MCF 10A (cell line): Measurements from ENCODE around the gene CCDC196. TPM values are rescaled to one million over a fixed set of nuclear protein-coding genes. Genes with fewer than 3 reads are reported as not detected.

ENCODE experiments used
- Bru-seq: library from RNA; stranded (reverse); fragments of 400-500 nt; gene quantifications from one replicate; lab custom pipeline; 2021; lab: Mats Ljungman, UMichigan
- BruChase-seq, 2 experiments: library from RNA; stranded (reverse); fragments of 400-500 nt; gene quantifications; one replicate each; lab custom pipeline; 2021; lab: Mats Ljungman, UMichigan
- BruUV-seq: library from RNA; stranded (reverse); fragments of 400-500 nt; replicated peaks from 2 replicates; lab custom pipeline; 2021; lab: Mats Ljungman, UMichigan
- CTCF ChIA-PET: fragments of 300-600 bp; sonication (Branson Sonifier 250); formaldehyde crosslinking; extraction: SDS; loops from one replicate; lab custom pipeline; 2021; ENCODE audit warnings: antibody characterized with exemption, inconsistent platforms; lab: Yijun Ruan, JAX
- POLR2A ChIA-PET: fragments of 300-600, 350-650 bp; sonication (Branson Sonifier 250); formaldehyde crosslinking; extraction: SDS; loops from one replicate; lab custom pipeline; 2020; ENCODE audit warnings: antibody characterized with exemption, inconsistent platforms; lab: Yijun Ruan, JAX
- DNase-seq: peaks from one replicate; pipeline ENCODE4 v3.0.0-alpha.2; 2018; ENCODE audit not compliant: unreplicated experiment
- H3K27ac Mint-ChIP-seq: one replicate; pipeline ENCODE4 v1.8.0; 2022; ENCODE audit warnings: mild to moderate bottlenecking, low read depth, mixed read lengths; ENCODE audit not compliant: unreplicated experiment
- H3K27me3 Mint-ChIP-seq: one replicate; pipeline ENCODE4 v1.8.0; 2022; ENCODE audit warnings: mixed read lengths; ENCODE audit not compliant: insufficient read depth, unreplicated experiment
- H3K36me3 Mint-ChIP-seq: one replicate; pipeline ENCODE4 v1.8.0; 2022; ENCODE audit warnings: mild to moderate bottlenecking, moderate library complexity, mixed read lengths; ENCODE audit not compliant: insufficient read depth, unreplicated experiment
- H3K4me1 Mint-ChIP-seq: one replicate; pipeline ENCODE4 v1.8.0; 2022; ENCODE audit warnings: mixed read lengths; ENCODE audit not compliant: insufficient read depth, unreplicated experiment
- H3K4me3 Mint-ChIP-seq: one replicate; pipeline ENCODE4 v1.8.0; 2022; ENCODE audit warnings: mild to moderate bottlenecking, moderate library complexity, mixed read lengths; ENCODE audit not compliant: unreplicated experiment
- H3K9me3 Mint-ChIP-seq: one replicate; pipeline ENCODE4 v1.8.0; 2022; ENCODE audit warnings: mixed read lengths; ENCODE audit not compliant: unreplicated experiment
- CTCF ChIP-seq: fragments of 200-600 bp; IDR thresholded peaks from one replicate; pipeline ENCODE4 v1.8.0; 2022; ENCODE audit warnings: antibody characterized with exemption, mild to moderate bottlenecking; ENCODE audit not compliant: unreplicated experiment
- intact Hi-C: fragments of 100-400 bp; cut with micrococcal nuclease; formaldehyde crosslinking; loops from 2 replicates; pipeline ENCODE4 v1.14.1; 2022
- long read RNA-seq: library from polyadenylated mRNA; stranded (forward); transcript quantifications from one replicate; pipeline ENCODE4 v2.0.0, GENCODE V29; 2022
- total RNA-seq: library from RNA; stranded (reverse); gene quantifications from 2 replicates; pipeline ENCODE4 v1.2.3, GENCODE V29; 2022

CCDC196 gene
- total RNA-seq, result not detected in 2 replicates
- Bru-seq, nascent RNA, result not detected
- BruChase-seq, experiment 1, labeled RNA remaining after a 6-hour chase, result not detected
- not detected for BruChase-seq, experiment 2, labeled RNA remaining after a 2-hour chase
- long read RNA-seq, partial matches to known transcripts, result 0 of 5 reads
- long read RNA-seq, other reads (novel, unspliced or antisense), result 5 of 5 reads

GRCh38 chr14:66485910-66486421 is at the start of gene CCDC196:
TSS of gene CCDC196 (plus strand) at chr14:66486371. CDS start at chr14:66486503, 132 bp downstream.
- no peaks in the 10 kb centered on the region for H3K9me3 Mint-ChIP-seq
- CTCF ChIA-PET, result interaction anchor here (0.7 kb wide), 2 partner anchors 11 to 51 kb away, joined by 4 read pairs; no protein-coding TSS in a partner anchor
- H3K27ac Mint-ChIP-seq, result no peak within 1 kb of the TSS
- intact Hi-C loops, result no loop called here
- DNase-seq, result no peak
- peaks cover 10% of the 10 kb centered on the region for H3K4me1 Mint-ChIP-seq
- POLR2A ChIA-PET, result interaction anchor here (0.6 kb wide), 1 partner anchor 238 kb away, joined by 3 read pairs; no protein-coding TSS in a partner anchor
- no peaks in the 10 kb centered on the region for H3K27me3 Mint-ChIP-seq
- no TSS peak for BruUV-seq
- no peaks in the 10 kb centered on the region for H3K36me3 Mint-ChIP-seq
- TF ChIP-seq CTCF, result no peak
- H3K4me3 Mint-ChIP-seq, result no peak within 1 kb of the TSS

GRCh38 chr14:66440801-66441200 is 45.4 kb upstream of the CCDC196 start:
- CTCF ChIA-PET, result no interaction called here
- Mint-ChIP-seq H3K27ac (no peak overlapping the region), H3K9me3 (peaks cover 14% of the 10 kb centered on the region)

GRCh38 chr14:66442953-66443571 is 43.1 kb upstream of the CCDC196 start:
- Mint-ChIP-seq H3K9me3 (peaks cover 14% of the 10 kb centered on the region), H3K36me3 (no peaks in the 10 kb centered on the region), H3K4me1 (peaks cover 10% of the 10 kb centered on the region), H3K27me3 (no peaks in the 10 kb centered on the region), H3K27ac (no peak overlapping the region), H3K4me3 (no peak overlapping the region)
- POLR2A ChIA-PET, result interaction anchor here (1.7 kb wide), 1 partner anchor 40 kb away, joined by 3 read pairs; no protein-coding TSS in a partner anchor
- CTCF ChIA-PET, result no interaction called here
- peak; percentile 8 for DNase-seq
- TF ChIP-seq CTCF, result no peak
- BruUV-seq, result no TSS peak
- intact Hi-C loops, result no loop called here

More at GRCh38 chr14:66440801-66441200, 45.4 kb upstream of the CCDC196 start:
- H3K4me3 Mint-ChIP-seq, result no peak overlapping the region
- no peaks in the 10 kb centered on the region for H3K27me3 Mint-ChIP-seq
- no TSS peak for BruUV-seq
- H3K4me1 Mint-ChIP-seq, result peaks cover 10% of the 10 kb centered on the region
- DNase-seq, result no peak
- POLR2A ChIA-PET, result no interaction called here
- no peak for TF ChIP-seq CTCF
- intact Hi-C loops, result no loop called here
- no peaks in the 10 kb centered on the region for H3K36me3 Mint-ChIP-seq

GRCh38 chr14:66443785-66444184 is 42.4 kb upstream of the CCDC196 start:
- POLR2A ChIA-PET, result interaction anchor here (1.7 kb wide), 1 partner anchor 41 kb away, joined by 3 read pairs; no protein-coding TSS in a partner anchor
- intact Hi-C loops, result no loop called here
- H3K4me3 Mint-ChIP-seq, result no peak overlapping the region
- no peaks in the 10 kb centered on the region for H3K36me3 Mint-ChIP-seq
- no peak overlapping the region for H3K27ac Mint-ChIP-seq
- no peak for DNase-seq
- BruUV-seq, result no TSS peak
- H3K4me1 Mint-ChIP-seq, result peaks cover 10% of the 10 kb centered on the region
- H3K9me3 Mint-ChIP-seq, result peaks cover 14% of the 10 kb centered on the region
- CTCF ChIA-PET, result no interaction called here
- no peak for TF ChIP-seq CTCF
- H3K27me3 Mint-ChIP-seq, result no peaks in the 10 kb centered on the region
